Activated B cell treated with CpG ODN at 0.5 μM for 24 hours (primary cell): ENCODE results near the gene RANBP17. TPM values are rescaled to one million over a fixed set of nuclear protein-coding genes. Genes with fewer than 3 reads are reported as not detected.
"Not testable (repeated sequence)": the region's sequence is repeated elsewhere in the genome, so short reads cannot be mapped to it uniquely, and the experiment has no call there.

Experiments
- ATAC-seq: fragments of 200-7000 bp; cut with Tn5 transposase; one replicate; pipeline ENCODE4 v1.10.0; 2021; ENCODE audit warnings: low read depth, mild to moderate bottlenecking, moderate library complexity
- CTCF ChIA-PET: fragments of 350-600 bp; sonication (Branson Sonifier 250); formaldehyde crosslinking; loops from one replicate; lab custom pipeline; 2021; ENCODE audit warnings: antibody characterized with exemption; lab: Charles Lee
- POLR2A ChIA-PET: fragments of 350-600 bp; sonication (Branson Sonifier 250); formaldehyde crosslinking; loops from one replicate; lab custom pipeline; 2021; ENCODE audit warnings: antibody characterized with exemption; lab: Charles Lee
- DNase-seq: peaks from one replicate; pipeline ENCODE4 v3.0.0; 2022
- H3K27ac Mint-ChIP-seq: one replicate; pipeline ENCODE4 v1.8.0; 2020; ENCODE audit warnings: mixed read lengths
- H3K27me3 Mint-ChIP-seq: one replicate; pipeline ENCODE4 v1.8.0; 2021; ENCODE audit warnings: mixed read lengths
- H3K36me3 Mint-ChIP-seq: one replicate; pipeline ENCODE4 v1.8.0; 2021; ENCODE audit warnings: low read depth, mixed read lengths
- H3K4me1 Mint-ChIP-seq: one replicate; pipeline ENCODE4 v1.8.0; 2021; ENCODE audit warnings: mixed read lengths
- H3K4me3 Mint-ChIP-seq: one replicate; pipeline ENCODE4 v1.8.0; 2020; ENCODE audit warnings: mild to moderate bottlenecking, mixed read lengths
- H3K9me3 Mint-ChIP-seq: one replicate; pipeline ENCODE4 v1.8.0; 2020; ENCODE audit warnings: mixed read lengths
- intact Hi-C: fragments of 100-400 bp; cut with micrococcal nuclease; formaldehyde crosslinking; loops from one replicate; pipeline ENCODE4 v1.15.1; 2024
- total RNA-seq: library from RNA; stranded (reverse); gene quantifications from 2 replicates; pipeline ENCODE4 v1.2.3, GENCODE V29; 2022
- TF ChIP-seq, protein P1 (sequence below): fragments of 200-600 bp; IDR thresholded peaks from one replicate; pipeline ENCODE4 v1.8.0; 2022; ENCODE audit warnings: antibody characterized with exemption, mild to moderate bottlenecking

RANBP17 gene
- total RNA-seq, 1 donor from 2014 or later = not detected

DNA sequence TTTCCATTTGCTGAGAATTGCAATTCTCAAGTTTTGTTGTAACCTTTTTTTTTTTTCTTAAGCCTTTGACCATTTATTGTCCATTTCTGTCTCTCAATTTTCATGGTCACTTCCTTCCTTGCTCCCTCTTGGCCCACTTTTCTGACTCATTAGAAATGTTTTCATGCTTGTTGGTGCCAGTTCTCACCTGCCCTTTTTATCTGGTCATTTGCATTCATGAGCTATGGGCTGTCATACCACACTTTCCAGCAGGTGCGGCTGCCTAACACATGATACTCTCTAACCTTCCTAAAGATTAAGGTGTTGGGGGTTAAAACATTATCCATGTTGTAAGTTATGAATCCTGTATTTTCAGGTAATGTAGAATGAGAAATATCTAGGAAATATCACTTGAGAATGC, 296.8 kb downstream of the RANBP17 start:
- Mint-ChIP-seq H3K36me3 (no peaks in the 10 kb centered on the region), H3K4me3 (no peak overlapping the region), H3K4me1 (peaks cover 6% of the 10 kb centered on the region), H3K27me3 (peaks cover 5% of the 10 kb centered on the region), H3K27ac (no peak overlapping the region), H3K9me3 (no peaks in the 10 kb centered on the region)
- ChIA-PET POLR2A (no interaction called here), CTCF (no interaction called here)
- intact Hi-C loops = no loop called here
- no peak for ATAC-seq
- no peak for DNase-seq
- TF ChIP-seq, protein P1, sequence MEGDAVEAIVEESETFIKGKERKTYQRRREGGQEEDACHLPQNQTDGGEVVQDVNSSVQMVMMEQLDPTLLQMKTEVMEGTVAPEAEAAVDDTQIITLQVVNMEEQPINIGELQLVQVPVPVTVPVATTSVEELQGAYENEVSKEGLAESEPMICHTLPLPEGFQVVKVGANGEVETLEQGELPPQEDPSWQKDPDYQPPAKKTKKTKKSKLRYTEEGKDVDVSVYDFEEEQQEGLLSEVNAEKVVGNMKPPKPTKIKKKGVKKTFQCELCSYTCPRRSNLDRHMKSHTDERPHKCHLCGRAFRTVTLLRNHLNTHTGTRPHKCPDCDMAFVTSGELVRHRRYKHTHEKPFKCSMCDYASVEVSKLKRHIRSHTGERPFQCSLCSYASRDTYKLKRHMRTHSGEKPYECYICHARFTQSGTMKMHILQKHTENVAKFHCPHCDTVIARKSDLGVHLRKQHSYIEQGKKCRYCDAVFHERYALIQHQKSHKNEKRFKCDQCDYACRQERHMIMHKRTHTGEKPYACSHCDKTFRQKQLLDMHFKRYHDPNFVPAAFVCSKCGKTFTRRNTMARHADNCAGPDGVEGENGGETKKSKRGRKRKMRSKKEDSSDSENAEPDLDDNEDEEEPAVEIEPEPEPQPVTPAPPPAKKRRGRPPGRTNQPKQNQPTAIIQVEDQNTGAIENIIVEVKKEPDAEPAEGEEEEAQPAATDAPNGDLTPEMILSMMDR = no peak

DNA sequence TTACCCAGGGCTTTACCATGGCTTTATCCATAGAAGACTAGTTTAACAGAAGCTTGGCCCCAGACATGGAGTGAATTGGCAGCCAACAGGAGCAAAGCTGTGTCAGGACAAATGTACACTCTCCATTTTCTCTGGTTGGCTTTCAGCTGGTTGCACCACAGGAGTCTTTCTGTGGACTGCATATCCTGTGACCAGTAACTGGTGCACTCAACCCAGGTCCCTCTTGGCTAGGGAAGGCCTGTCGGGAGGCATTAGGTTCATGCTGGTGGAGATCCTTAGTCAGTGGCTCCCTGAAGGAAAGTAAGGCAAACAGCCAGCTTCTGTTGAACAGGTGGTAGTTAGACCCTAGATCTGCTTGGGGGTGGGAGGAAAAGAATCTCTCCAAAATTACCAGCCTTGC, 300.3 kb downstream of the RANBP17 start:
- no peaks in the 10 kb centered on the region for H3K4me1 Mint-ChIP-seq
- ATAC-seq (no peak), DNase-seq (no peak)
- no peak overlapping the region for H3K27ac Mint-ChIP-seq
- H3K9me3 Mint-ChIP-seq = no peaks in the 10 kb centered on the region
- ChIA-PET POLR2A (no interaction called here), CTCF (no interaction called here)
- TF ChIP-seq, protein P1 = no peak
- H3K27me3 Mint-ChIP-seq = no peaks in the 10 kb centered on the region
- no peak overlapping the region for H3K4me3 Mint-ChIP-seq
- no peaks in the 10 kb centered on the region for H3K36me3 Mint-ChIP-seq
- intact Hi-C loops = no loop called here

DNA sequence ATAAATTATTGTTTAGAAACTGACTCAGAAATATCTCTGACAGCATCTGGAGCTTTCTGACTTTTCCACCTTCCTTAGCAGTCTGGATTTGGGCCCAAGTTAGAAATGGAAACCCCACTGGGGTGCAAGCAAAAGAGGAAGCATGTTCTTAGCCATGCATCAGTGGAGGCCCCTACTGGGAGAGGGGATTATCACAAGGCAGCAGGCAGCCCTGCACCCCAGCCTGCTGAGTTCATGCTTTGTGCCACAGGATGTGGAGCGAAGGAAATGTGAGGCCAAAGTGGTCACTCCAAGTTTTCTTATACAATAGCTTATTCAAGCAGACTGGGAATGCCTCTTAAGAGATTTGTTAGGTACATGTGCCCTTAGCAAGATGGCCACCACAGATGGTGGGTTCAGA, 300.8 kb downstream of the RANBP17 start:
- TF ChIP-seq, protein P1 = no peak
- CTCF ChIA-PET = no interaction called here
- Mint-ChIP-seq H3K4me1 (no peaks in the 10 kb centered on the region), H3K27me3 (no peaks in the 10 kb centered on the region), H3K9me3 (no peaks in the 10 kb centered on the region), H3K27ac (no peak overlapping the region), H3K4me3 (no peak overlapping the region), H3K36me3 (no peaks in the 10 kb centered on the region)
- POLR2A ChIA-PET = no interaction called here
- no peak for ATAC-seq
- intact Hi-C loops = no loop called here
- DNase-seq = no peak

DNA sequence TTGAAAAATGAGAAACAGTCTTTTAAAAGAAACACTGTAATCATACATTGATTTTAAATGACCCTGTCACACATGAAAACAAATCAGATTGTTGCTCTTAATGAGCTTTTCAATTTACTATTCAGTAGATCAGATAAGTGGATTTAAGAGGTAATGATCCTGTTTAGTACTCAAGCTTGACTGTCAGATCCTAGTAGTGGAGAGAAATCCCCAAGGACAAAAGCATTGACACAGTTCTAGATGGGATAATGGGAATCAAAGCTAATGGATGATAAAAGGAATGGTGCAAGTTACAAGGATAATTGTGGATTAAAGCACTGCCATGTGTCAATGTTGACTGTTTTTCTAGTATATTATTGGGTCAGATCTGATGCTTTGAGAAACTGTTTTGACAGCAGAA, 304.9 kb downstream of the RANBP17 start:
- TF ChIP-seq, protein P1 = no peak
- Mint-ChIP-seq H3K27me3 (no peaks in the 10 kb centered on the region), H3K9me3 (no peaks in the 10 kb centered on the region), H3K4me1 (no peaks in the 10 kb centered on the region), H3K4me3 (no peak overlapping the region), H3K27ac (no peak overlapping the region), H3K36me3 (no peaks in the 10 kb centered on the region)
- intact Hi-C loops = no loop called here
- POLR2A ChIA-PET = no interaction called here
- CTCF ChIA-PET = no interaction called here
- ATAC-seq (no peak), DNase-seq (no peak)

DNA sequence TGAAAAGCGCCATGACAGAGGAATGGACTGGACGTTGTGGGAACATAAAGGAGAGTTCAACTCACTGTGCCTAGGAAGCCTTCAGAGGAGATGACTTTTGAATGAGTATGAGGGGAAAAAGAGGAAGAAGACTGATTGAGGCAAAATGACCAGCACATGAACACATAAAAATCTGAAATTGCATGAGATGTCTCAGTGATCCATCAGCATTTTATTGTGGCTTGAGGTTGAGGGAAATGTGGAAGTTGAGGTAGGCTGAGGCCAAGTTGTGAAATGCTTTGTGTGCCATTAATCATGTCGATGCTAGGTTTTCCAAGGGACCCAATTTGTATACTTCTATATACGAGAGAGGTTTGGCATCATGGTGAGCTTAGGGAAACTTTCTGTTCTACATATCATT, 306.4 kb downstream of the RANBP17 start:
- ATAC-seq (no peak), DNase-seq (no peak)
- no peak overlapping the region for H3K27ac Mint-ChIP-seq
- H3K36me3 Mint-ChIP-seq = no peaks in the 10 kb centered on the region
- intact Hi-C loops = no loop called here
- POLR2A ChIA-PET = no interaction called here
- CTCF ChIA-PET = no interaction called here
- no peaks in the 10 kb centered on the region for H3K4me1 Mint-ChIP-seq
- no peaks in the 10 kb centered on the region for H3K9me3 Mint-ChIP-seq
- no peak overlapping the region for H3K4me3 Mint-ChIP-seq
- no peaks in the 10 kb centered on the region for H3K27me3 Mint-ChIP-seq
- TF ChIP-seq, protein P1 = no peak

DNA sequence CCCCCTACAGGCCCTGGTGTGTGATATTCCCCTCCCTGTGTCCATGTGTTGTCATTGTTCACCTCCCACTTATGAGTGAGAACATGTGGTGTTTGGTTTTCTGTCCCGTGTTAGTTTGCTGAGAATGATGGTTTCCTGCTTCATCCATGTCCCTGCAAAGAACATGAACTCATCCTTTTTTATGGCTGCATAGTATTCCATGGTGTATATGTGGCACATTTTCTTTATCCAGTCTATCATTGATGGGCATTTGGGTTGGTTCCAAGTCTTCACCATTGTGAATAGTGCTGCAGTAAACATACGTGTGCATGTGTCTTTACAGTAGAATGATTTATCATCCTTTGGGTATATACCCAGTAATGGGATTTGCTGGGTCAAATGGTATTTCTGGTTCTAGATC, 313.1 kb downstream of the RANBP17 start:
- ATAC-seq, H3K9me3 Mint-ChIP-seq, intact Hi-C loops, H3K36me3 Mint-ChIP-seq, H3K27me3 Mint-ChIP-seq, CTCF ChIA-PET, DNase-seq, POLR2A ChIA-PET, H3K4me1 Mint-ChIP-seq, H3K27ac Mint-ChIP-seq, H3K4me3 Mint-ChIP-seq: not testable (repeated sequence)
